Measurements from ENCODE around the gene BIVM.

The BIVM gene

GRCh38 chr13:102845630-102846260 is 46.8 kb downstream of the BIVM start, which contains the start of gene ERCC5:
TSS of gene ERCC5 (plus strand) at chr13:102846032. CDS start at chr13:102846267, 235 bp downstream.
- DNase-seq, result peak; percentile 97

- DNase-seq, result peak; percentile 20
Observed at GRCh38 chr13:102846261-102847015, 47.5 kb downstream of the BIVM start.

GRCh38 chr13:102847272-102848234 is 48.6 kb downstream of the BIVM start:
- DNase-seq, result peak; percentile 27

GRCh38 chr13:102848956-102849355 is 50.0 kb downstream of the BIVM start:
- DNase-seq, result no peak

- DNase-seq, result no peak
Observed at GRCh38 chr13:102852556-102852955, 53.6 kb downstream of the BIVM start.

- DNase-seq, result no peak
Observed at GRCh38 chr13:102854675-102855074, 55.8 kb downstream of the BIVM start.

GRCh38 chr13:102856557-102856956 is 57.6 kb downstream of the BIVM start:
- no peak for DNase-seq

GRCh38 chr13:102862624-102863210 is 63.8 kb downstream of the BIVM start:
- DNase-seq, result peak; percentile 5

- DNase-seq, result no peak
Observed at GRCh38 chr13:102863590-102863989, 64.7 kb downstream of the BIVM start.

- DNase-seq, result peak; percentile 8
Observed at GRCh38 chr13:102868366-102868936, 69.5 kb downstream of the BIVM start.

- no peak for DNase-seq
Observed at GRCh38 chr13:102869948-102870676, 71.2 kb downstream of the BIVM start.

GRCh38 chr13:102870677-102871415 is 71.9 kb downstream of the BIVM start:
- peak; percentile 54 for DNase-seq

- DNase-seq, result no peak
Observed at GRCh38 chr13:102872131-102872530, 73.2 kb downstream of the BIVM start.

GRCh38 chr13:102872531-102872930 is 73.6 kb downstream of the BIVM start:
- DNase-seq, result no peak

- no peak for DNase-seq
Observed at GRCh38 chr13:102873653-102874052, 74.7 kb downstream of the BIVM start.

- no peak for DNase-seq
Observed at GRCh38 chr13:102875256-102875655, 76.3 kb downstream of the BIVM start.

- peak; percentile 51 for DNase-seq
Observed at GRCh38 chr13:102877303-102877702, 78.4 kb downstream of the BIVM start.

- peak; percentile 75 for DNase-seq
Observed at GRCh38 chr13:102878481-102878880, 79.6 kb downstream of the BIVM start.

- DNase-seq, result no peak
Observed at GRCh38 chr13:102879793-102880499, 81.0 kb downstream of the BIVM start.

Data from fibroblast of skin of back (primary cell).